IPS-20b (cell line): ENCODE results near the gene ZFR.
"Not testable (repeated sequence)": the region's sequence is repeated elsewhere in the genome, so short reads cannot be mapped to it uniquely, and the experiment has no call there.

Experiments
- H3K27ac ChIP-seq: one replicate; pipeline ENCODE4 v1.5.1; 2013; ENCODE audit warnings: low read length
- H3K27me3 ChIP-seq: 2 replicates; pipeline ENCODE4 v1.6.1; 2013; ENCODE audit warnings: mild to moderate bottlenecking, low read length, inconsistent platforms; ENCODE audit not compliant: insufficient read depth
- H3K36me3 ChIP-seq: 2 replicates; pipeline ENCODE4 v1.6.1; 2013; ENCODE audit warnings: low read depth, mild to moderate bottlenecking, inconsistent platforms, low read length, moderate library complexity; ENCODE audit not compliant: insufficient read depth
- H3K4me1 ChIP-seq: 2 replicates; pipeline ENCODE4 v1.6.1; 2013; ENCODE audit warnings: mild to moderate bottlenecking, control low read depth, inconsistent platforms, low read length, moderate library complexity; ENCODE audit not compliant: insufficient read depth
- H3K4me3 ChIP-seq: 2 replicates; pipeline ENCODE4 v1.5.1; 2013; ENCODE audit warnings: mild to moderate bottlenecking, low read length, inconsistent platforms
- H3K9ac ChIP-seq: 2 replicates; pipeline ENCODE4 v1.6.1; 2013; ENCODE audit warnings: low read depth, mild to moderate bottlenecking, inconsistent platforms, low read length, moderate library complexity
- H3K9me3 ChIP-seq: 2 replicates; pipeline ENCODE4 v1.6.1; 2013; ENCODE audit warnings: mild to moderate bottlenecking, low read depth, low read length, inconsistent platforms; ENCODE audit not compliant: insufficient read depth

ZFR gene

GRCh38 chr5:32369542-32370155 lies 74.9 kb downstream of the ZFR start:
- Histone ChIP-seq H3K36me3 (peaks cover 60% of the 10 kb centered on the region), H3K4me1 (no peaks in the 10 kb centered on the region), H3K27ac (no peak overlapping the region), H3K9ac (no peak overlapping the region), H3K4me3 (no peak overlapping the region), H3K27me3 (no peaks in the 10 kb centered on the region), H3K9me3 (no peaks in the 10 kb centered on the region)

- peaks cover 57% of the 10 kb centered on the region for H3K36me3 ChIP-seq
- H3K9me3 ChIP-seq, result no peaks in the 10 kb centered on the region
- no peak overlapping the region for H3K9ac ChIP-seq
- no peak overlapping the region for H3K27ac ChIP-seq
- no peaks in the 10 kb centered on the region for H3K4me1 ChIP-seq
- H3K27me3 ChIP-seq, result no peaks in the 10 kb centered on the region
- H3K4me3 ChIP-seq, result no peak overlapping the region
These were observed 75.5 kb downstream of the ZFR start for GRCh38 chr5:32369032-32369431.

- H3K36me3 ChIP-seq, result peaks cover 59% of the 10 kb centered on the region
- not testable (repeated sequence) for H3K27ac ChIP-seq, H3K9me3 ChIP-seq, H3K9ac ChIP-seq, H3K4me3 ChIP-seq, H3K4me1 ChIP-seq, H3K27me3 ChIP-seq
These were observed 77.3 kb downstream of the ZFR start for GRCh38 chr5:32367271-32367670.

- H3K27ac ChIP-seq, result no peak overlapping the region
- no peak overlapping the region for H3K4me3 ChIP-seq
- no peaks in the 10 kb centered on the region for H3K4me1 ChIP-seq
- H3K9me3 ChIP-seq, result no peaks in the 10 kb centered on the region
- H3K36me3 ChIP-seq, result peaks cover 53% of the 10 kb centered on the region
- no peak overlapping the region for H3K9ac ChIP-seq
- H3K27me3 ChIP-seq, result no peaks in the 10 kb centered on the region
These were observed 78.9 kb downstream of the ZFR start for GRCh38 chr5:32365623-32366022.

GRCh38 chr5:32363030-32363429 lies 81.5 kb downstream of the ZFR start:
- Histone ChIP-seq H3K27ac (no peak overlapping the region), H3K27me3 (no peaks in the 10 kb centered on the region), H3K9ac (no peak overlapping the region), H3K4me3 (no peak overlapping the region), H3K4me1 (peaks cover 4% of the 10 kb centered on the region; the same call in 1 of the 2 replicates), H3K36me3 (peaks cover 32% of the 10 kb centered on the region), H3K9me3 (no peaks in the 10 kb centered on the region)

- no peak overlapping the region for H3K9ac ChIP-seq
- H3K4me1 ChIP-seq, result peaks cover 4% of the 10 kb centered on the region; the same call in 1 of the 2 replicates
- no peak overlapping the region for H3K4me3 ChIP-seq
- peaks cover 32% of the 10 kb centered on the region for H3K36me3 ChIP-seq
- no peaks in the 10 kb centered on the region for H3K9me3 ChIP-seq
- H3K27me3 ChIP-seq, result no peaks in the 10 kb centered on the region
- no peak overlapping the region for H3K27ac ChIP-seq
These were observed 82.0 kb downstream of the ZFR start for GRCh38 chr5:32362527-32362926.

- peaks cover 44% of the 10 kb centered on the region for H3K36me3 ChIP-seq
These were observed 83.6 kb downstream of the ZFR start for GRCh38 chr5:32360906-32361305.

GRCh38 chr5:32358611-32359010 lies 85.9 kb downstream of the ZFR start:
- H3K27me3 ChIP-seq, result no peaks in the 10 kb centered on the region
- H3K4me1 ChIP-seq, result peaks cover 4% of the 10 kb centered on the region; the same call in 1 of the 2 replicates
- peaks cover 59% of the 10 kb centered on the region for H3K36me3 ChIP-seq
- H3K27ac ChIP-seq, result no peak overlapping the region
- H3K9ac ChIP-seq, result no peak overlapping the region
- H3K4me3 ChIP-seq, result no peak overlapping the region
- H3K9me3 ChIP-seq, result no peaks in the 10 kb centered on the region

More at GRCh38 chr5:32360906-32361305, 83.6 kb downstream of the ZFR start:
- H3K27ac ChIP-seq, result no peak overlapping the region
- H3K27me3 ChIP-seq, result no peaks in the 10 kb centered on the region
- no peaks in the 10 kb centered on the region for H3K9me3 ChIP-seq
- H3K9ac ChIP-seq, result no peak overlapping the region
- peaks cover 4% of the 10 kb centered on the region; the same call in 1 of the 2 replicates for H3K4me1 ChIP-seq
- no peak overlapping the region for H3K4me3 ChIP-seq

- H3K27me3 ChIP-seq, result no peaks in the 10 kb centered on the region
- H3K9me3 ChIP-seq, result no peaks in the 10 kb centered on the region
- no peak overlapping the region for H3K4me3 ChIP-seq
- peaks cover 52% of the 10 kb centered on the region for H3K36me3 ChIP-seq
- no peak overlapping the region for H3K9ac ChIP-seq
- H3K4me1 ChIP-seq, result peaks cover 4% of the 10 kb centered on the region; the same call in 1 of the 2 replicates
- H3K27ac ChIP-seq, result no peak overlapping the region
These were observed 86.9 kb downstream of the ZFR start for GRCh38 chr5:32357658-32358057.

- H3K27ac ChIP-seq, result no peak overlapping the region
- no peaks in the 10 kb centered on the region for H3K9me3 ChIP-seq
- H3K27me3 ChIP-seq, result no peaks in the 10 kb centered on the region
- no peak overlapping the region for H3K9ac ChIP-seq
- no peak overlapping the region for H3K4me3 ChIP-seq
- H3K4me1 ChIP-seq, result peaks cover 4% of the 10 kb centered on the region; the same call in 1 of the 2 replicates
- peaks cover 41% of the 10 kb centered on the region for H3K36me3 ChIP-seq
These were observed 88.9 kb downstream of the ZFR start for GRCh38 chr5:32355686-32356085.

GRCh38 chr5:32353420-32353819 lies 91.1 kb downstream of the ZFR start:
- Histone ChIP-seq H3K9me3 (peaks cover 7% of the 10 kb centered on the region), H3K4me3 (no peak overlapping the region), H3K9ac (no peak overlapping the region), H3K36me3 (peaks cover 41% of the 10 kb centered on the region), H3K27ac (no peak overlapping the region), H3K27me3 (no peaks in the 10 kb centered on the region), H3K4me1 (no peaks in the 10 kb centered on the region)

- H3K4me3 ChIP-seq, result no peak overlapping the region
- H3K4me1 ChIP-seq, result no peaks in the 10 kb centered on the region
- no peak overlapping the region for H3K27ac ChIP-seq
- H3K9ac ChIP-seq, result no peak overlapping the region
- peaks cover 11% of the 10 kb centered on the region for H3K9me3 ChIP-seq
- H3K27me3 ChIP-seq, result no peaks in the 10 kb centered on the region
- peaks cover 37% of the 10 kb centered on the region for H3K36me3 ChIP-seq
These were observed 91.9 kb downstream of the ZFR start for GRCh38 chr5:32352685-32353084.
